GM19438 (cell line): Measurements from ENCODE around the gene MATR3.
A peak's percentile ranks its signal among the peaks of the same experiment; 100 is the strongest.
"Not testable (repeated sequence)": the region's sequence is repeated elsewhere in the genome, so short reads cannot be mapped to it uniquely, and the experiment has no call there.

Source experiments
- ATAC-seq: cut with Tn5 transposase; IDR thresholded peaks from one replicate; pipeline ENCODE4 v1.9.1; 2021; ENCODE audit warnings: low read depth; ENCODE audit not compliant: unreplicated experiment

Gene MATR3

DNA sequence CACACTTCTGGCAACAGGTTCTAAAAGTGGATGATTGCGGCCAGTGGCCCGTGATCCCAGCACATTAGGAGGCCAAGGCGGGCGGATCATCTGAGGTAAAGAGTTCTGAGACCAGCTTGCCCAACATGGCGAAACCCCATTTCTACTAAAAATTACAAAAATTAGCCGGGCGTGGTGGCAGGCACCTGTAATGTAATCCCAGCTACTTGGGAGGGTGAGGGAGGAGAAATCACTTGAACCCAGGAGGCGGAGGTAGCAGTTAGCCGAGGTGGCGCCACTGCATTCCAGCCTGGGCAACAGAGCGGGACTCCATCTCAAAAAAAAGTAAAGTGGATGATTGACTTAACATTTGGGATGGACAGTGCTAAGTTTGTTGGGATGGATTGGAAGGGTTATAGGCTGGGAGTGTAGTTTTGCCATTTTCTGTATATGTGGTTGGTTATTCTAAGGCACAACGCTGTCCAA lies 3.4 kb downstream of the MATR3 start:
- ATAC-seq, result no peak

GRCh38 chr5:139297439-139298133 lies 4.0 kb downstream of the MATR3 start:
- no peak for ATAC-seq

- ATAC-seq, result no peak
Observed at GRCh38 chr5:139298242-139298641, 4.7 kb downstream of the MATR3 start.

DNA sequence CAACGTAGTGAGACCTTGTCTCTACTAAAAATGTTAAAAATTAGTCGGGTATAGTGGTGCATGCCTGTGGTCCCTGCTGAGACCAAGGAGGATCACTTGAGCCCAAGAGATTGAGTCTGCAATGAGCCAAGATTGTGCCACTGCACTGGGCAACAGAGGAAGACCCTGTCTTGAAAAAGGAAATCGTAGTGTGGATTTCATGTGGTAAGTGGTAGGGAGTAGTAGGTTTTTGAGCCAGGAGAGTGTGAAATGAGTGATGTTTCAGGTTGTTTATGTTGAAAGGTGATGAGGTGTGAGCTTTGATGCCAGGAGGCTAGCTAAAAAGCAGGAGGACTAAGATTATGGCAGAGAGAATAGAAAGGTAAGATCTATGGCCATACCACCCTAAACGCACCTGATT lies 5.9 kb downstream of the MATR3 start:
- ATAC-seq, result no peak

GRCh38 chr5:139301808-139302499 lies 8.4 kb downstream of the MATR3 start:
- ATAC-seq, result no peak

DNA sequence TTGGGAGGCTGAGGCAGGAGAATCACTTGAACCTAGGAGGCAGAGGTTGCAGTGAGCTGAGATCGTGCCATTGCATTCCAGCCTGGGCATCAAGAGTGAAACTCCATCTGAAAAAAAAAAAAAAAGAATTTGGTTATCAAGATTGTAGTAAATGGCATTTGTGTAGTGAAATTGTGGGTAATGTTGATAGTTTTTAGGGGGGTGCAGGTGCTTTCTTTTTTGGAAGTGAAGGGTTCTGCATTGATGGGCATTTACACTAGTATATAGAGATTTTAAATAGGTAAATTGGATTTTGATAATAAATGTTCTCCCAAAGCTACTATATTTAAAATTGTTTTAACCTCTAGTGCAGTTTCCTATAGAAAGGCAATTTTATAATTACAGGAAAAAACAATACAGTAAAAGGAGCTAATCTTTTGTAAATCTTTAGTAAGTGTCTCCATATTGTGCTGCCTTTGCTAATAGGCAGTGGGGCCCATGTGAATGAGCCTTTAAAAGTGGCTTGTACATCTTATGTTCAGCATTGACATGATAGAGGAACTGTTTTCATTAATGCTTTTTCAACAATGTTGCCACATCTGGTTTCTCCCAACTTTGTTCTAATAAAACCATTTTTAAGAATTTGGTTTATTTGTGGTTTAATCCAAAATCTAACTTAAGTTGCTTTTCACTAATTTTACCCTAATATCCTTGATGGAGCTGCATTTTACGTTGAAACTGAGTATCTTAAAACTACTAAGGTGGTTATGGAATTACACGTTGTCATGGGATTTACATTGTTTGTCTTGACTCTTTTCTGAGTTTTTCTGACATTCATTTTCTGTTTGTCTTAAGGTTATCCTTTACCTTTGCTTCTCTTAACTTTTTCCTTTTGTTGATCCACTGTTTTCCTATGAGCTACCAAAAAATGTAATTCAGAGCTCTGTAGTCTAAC lies 11.1 kb downstream of the MATR3 start:
- ATAC-seq, result no peak

DNA sequence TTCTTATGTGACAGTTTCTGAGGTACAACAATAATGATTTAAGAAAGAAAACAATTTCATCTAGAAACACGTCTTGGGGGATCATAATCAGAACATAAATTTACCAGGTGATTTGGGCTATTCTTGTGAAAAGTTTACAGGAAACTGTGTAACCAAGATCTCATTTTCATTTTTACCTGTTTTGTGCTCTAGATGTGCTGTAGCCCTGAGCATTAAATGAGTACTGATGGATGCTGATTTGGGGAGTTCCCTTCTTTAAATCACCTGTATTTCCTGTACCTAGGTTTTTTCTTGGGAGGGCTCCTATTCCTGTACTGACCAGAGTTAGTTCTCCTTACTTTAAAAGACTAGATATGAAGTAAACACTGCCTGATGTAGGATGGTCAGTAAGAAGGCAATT lies 12.7 kb downstream of the MATR3 start:
- ATAC-seq, result no peak

DNA sequence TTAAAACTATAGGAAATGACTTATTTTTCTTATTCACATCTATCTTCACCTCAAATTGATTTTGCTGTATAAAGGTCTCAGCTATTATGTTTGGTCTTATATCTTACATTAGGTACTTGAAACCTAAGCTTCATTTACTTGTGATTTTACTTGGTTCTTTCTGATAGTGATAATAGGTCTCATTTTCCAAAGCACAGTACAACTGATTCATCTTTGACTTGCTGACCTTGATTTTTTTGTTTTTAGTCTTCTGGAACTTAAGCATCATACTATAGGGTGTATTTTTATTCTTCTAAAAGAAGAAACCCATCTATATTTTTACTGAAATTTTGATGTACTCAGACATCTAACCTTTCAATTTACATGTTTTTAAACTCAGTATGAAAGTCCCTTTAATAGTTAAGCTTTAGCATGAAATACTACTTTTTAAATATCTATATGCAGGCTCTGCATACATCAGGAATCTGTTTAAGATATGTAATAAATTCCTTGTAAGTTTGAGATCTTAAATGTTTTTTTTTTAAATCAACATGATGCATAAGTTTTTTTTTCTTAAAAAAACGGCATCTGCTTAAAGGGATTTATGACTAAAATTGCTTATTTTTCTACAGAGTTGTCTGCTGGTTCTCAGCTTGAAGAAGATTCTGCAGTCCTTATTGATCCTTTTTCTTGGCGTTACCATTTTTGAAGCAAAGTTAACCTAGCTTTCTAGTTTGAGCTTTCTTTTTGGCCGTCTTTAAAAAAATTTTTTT lies 13.3 kb downstream of the MATR3 start:
- ATAC-seq, result no peak

DNA sequence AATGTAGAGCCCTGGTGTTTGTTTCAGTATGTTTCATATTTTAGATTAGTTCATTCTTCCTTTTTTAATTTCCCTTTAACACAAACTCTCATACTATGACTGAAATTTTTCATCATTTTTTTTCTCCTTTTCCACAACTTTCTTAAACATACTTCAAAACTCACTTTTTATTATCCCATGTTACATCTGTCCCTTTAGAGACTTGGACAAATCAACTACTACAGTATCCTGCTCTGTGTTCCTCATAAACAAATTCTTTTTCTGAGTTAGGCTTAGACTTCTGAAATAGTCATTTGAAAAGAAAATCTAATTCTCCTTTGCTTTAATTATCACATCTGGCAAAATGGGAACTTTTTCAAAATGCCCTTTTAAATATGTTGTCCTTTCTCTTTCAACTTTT lies 15.3 kb downstream of the MATR3 start:
- ATAC-seq, result no peak

DNA sequence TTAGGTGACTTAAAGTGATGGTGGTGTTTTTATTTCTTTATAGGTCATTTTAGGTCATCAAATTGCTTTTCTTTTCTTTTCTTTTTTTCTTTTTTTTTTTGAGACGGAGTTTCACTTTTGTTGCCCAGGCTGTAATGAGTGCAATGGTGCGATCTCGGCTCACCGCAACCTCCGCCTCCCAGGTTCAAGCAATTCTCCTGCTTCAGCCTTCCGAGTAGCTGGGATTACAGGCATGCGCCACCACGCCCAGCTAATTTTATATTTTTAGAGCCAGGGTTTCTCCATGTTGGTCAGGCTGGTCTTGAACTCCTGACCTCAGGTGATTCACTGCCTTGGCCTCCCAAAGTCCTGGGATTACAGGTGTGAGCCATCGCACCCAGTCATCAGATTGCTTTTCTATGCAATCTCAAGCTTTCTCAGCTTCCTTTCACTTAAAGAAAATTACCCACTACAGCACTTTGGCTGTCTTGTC lies 17.2 kb downstream of the MATR3 start:
- ATAC-seq, result not testable (repeated sequence)

DNA sequence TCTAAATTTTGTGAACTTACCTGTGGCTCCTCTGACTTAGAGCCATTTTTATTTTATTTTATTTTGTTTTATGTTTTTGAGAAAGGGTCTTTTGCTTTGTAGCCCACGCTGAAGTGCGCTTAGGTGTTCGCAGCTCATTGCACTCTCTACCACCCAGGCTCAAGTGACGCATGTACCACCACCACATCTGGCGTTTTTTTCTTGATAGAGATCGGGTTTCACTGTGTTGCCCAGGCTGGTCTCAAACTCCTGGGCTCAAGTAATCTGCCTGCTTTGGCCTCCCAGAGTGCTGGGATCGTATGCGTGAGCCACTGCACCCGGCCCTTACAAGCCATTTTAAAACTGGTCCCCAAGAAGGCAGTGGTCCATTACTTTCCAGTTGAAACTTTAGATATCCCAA lies 18.5 kb downstream of the MATR3 start:
- ATAC-seq, result no peak

GRCh38 chr5:139314276-139314675 lies 20.7 kb downstream of the MATR3 start:
- no peak for ATAC-seq

DNA sequence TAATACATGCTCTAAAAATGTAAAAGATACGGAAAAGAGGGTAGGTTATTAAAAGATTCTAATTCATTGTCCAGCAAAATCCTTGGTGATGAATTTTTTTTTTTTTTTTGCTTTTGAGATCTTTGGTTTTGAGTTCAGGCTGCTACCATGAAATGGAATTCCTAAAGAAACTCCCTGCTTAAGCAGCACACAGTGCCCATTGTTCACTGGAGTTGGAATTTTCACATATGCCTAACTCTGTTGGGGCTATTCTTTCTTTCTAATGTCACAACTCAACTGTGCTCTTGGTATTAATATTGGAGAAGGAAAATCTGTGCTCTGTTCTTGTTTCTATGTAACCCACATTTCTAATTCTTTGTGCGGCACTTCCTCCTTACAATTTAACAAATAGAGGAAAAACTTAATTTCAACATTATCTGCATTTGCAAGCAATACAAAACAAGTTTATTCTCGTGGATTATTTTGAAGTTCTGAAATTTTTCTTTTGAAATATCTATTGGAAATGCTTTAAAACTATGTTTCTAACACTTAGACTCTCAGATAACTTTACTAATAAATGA lies 21.6 kb downstream of the MATR3 start:
- no peak for ATAC-seq

DNA sequence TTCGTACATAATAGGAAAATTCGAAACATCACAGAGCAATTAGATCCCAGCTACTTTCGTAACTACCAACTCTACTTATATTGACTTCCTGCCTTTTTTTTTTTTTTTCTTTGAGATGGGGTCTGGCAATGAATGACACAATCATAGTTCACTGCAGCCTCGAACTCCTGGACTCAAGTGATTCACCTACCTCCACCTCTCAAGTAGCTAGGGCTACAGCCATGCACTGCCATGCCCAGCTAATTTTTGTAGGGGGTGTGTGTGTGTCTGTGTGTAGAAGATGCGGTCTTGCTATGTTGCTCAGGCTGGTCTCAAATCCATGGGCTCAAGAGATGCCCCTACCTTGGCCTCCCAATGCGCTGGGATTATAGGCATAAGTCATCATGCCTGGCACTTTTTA lies 42.3 kb downstream of the MATR3 start:
- no peak for ATAC-seq

GRCh38 chr5:139340051-139340450 lies 46.5 kb downstream of the MATR3 start:
- no peak for ATAC-seq

DNA sequence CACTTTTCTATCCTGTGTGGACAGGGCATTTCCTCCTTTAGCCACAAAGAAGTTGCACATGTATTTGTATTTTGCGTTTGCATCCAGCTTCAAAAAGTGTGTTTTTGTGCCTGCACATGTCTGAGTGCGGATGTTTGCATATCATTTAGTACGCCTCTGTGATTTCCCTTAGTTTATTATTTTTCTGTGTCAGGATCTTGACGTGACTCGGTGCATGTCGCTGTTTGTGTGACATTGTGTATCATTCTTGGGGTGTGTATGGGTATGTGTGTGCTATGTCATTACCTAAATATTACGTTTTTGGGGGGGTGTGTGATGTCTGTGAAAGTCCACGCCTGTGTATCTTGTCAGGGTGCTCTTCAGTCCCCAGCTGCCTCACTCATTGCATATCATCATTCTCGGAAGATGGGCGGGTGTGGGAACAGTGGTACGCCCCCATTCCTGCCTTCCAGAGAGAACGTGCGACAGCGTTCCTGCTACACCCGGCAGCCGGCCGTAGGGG lies 47.7 kb downstream of the MATR3 start:
- no peak for ATAC-seq

GRCh38 chr5:139341689-139342422 lies 48.3 kb downstream of the MATR3 start, which contains the start of gene PAIP2:
Gene PAIP2 (plus strand): TSS chr5:139341854. CDS start chr5:139363785, 21,931 bp downstream.
- peak; percentile 94 for ATAC-seq

DNA sequence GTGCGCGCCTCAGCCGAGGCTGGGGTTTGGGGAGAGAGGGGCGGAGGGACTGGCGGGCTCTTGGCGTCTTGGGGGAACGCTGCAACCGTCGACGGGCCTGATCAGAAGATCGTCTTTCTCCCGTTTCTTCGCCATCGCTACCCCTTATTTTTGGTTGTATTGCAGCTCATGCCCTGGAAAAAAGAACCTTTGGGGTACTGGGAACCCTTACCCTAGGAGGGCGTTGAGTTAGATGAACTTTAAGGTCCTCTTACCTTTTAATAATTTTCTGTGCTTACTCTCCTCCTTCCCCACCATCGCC lies 48.8 kb downstream of the MATR3 start:
- no peak for ATAC-seq

DNA sequence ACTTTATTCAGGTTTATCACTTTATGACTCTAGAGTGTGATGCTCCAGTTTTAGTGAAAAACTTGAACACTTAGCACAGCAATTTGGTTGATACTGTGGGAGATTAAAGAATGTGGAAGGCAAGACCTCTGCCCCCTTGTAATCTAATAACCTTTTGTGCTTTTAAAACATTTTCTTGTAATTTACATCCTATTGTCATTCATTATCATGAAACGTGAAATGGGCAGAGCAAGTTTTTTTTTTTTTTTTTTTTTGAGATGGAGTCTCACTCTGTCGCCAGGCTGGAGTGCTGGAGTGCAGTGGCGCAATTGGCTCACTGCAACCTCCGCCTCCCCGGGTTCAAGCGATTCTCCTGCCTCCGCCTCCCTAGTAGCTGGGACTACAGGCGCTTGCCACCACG lies 49.9 kb downstream of the MATR3 start:
- no peak for ATAC-seq
